HG02642 (cell line): ENCODE results near the gene OSBPL3.

ENCODE experiments used
- ATAC-seq: cut with Tn5 transposase; IDR thresholded peaks from one replicate; pipeline ENCODE4 v1.9.1; 2021; ENCODE audit warnings: mild to moderate bottlenecking; ENCODE audit not compliant: unreplicated experiment, poor library complexity

Gene OSBPL3

GRCh38 chr7:24751484-24751883 is 228.5 kb downstream of the OSBPL3 start:
- ATAC-seq: no peak

GRCh38 chr7:24750441-24751055 is 229.4 kb downstream of the OSBPL3 start:
- ATAC-seq: no peak

- no peak for ATAC-seq
Measured at GRCh38 chr7:24748521-24748920, 231.5 kb downstream of the OSBPL3 start.
